Islet of Langerhans (tissue), 1 donor: ENCODE results near the gene RAPGEF5.

Source experiments
- FAIRE-seq: peaks from one replicate; lab custom pipeline; 2011; peaks lifted over from hg19 to GRCh38; lab: Jason Lieb, UNC

Gene RAPGEF5

GRCh38 chr7:22216832-22217475, 140.0 kb downstream of the RAPGEF5 start:
- no peak for FAIRE-seq

- FAIRE-seq = no peak
These were observed 140.6 kb downstream of the RAPGEF5 start for GRCh38 chr7:22216309-22216708.

GRCh38 chr7:22214000-22214399, 143.0 kb downstream of the RAPGEF5 start:
- no peak for FAIRE-seq

- no peak for FAIRE-seq
These were observed 143.9 kb downstream of the RAPGEF5 start for GRCh38 chr7:22213081-22213480.

- FAIRE-seq = no peak
These were observed 146.0 kb downstream of the RAPGEF5 start for GRCh38 chr7:22210967-22211366.

- no peak for FAIRE-seq
These were observed 146.6 kb downstream of the RAPGEF5 start for GRCh38 chr7:22210355-22210754.

- no peak for FAIRE-seq
These were observed 148.2 kb downstream of the RAPGEF5 start for GRCh38 chr7:22208799-22209198.

- FAIRE-seq = no peak
These were observed 149.2 kb downstream of the RAPGEF5 start for GRCh38 chr7:22207724-22208225.

GRCh38 chr7:22205631-22206030, 151.3 kb downstream of the RAPGEF5 start:
- FAIRE-seq = no peak

GRCh38 chr7:22204312-22204711, 152.6 kb downstream of the RAPGEF5 start:
- FAIRE-seq = no peak

GRCh38 chr7:22202141-22202540, 154.8 kb downstream of the RAPGEF5 start:
- FAIRE-seq = no peak

- FAIRE-seq = no peak
These were observed 155.6 kb downstream of the RAPGEF5 start for GRCh38 chr7:22201186-22201880.

- FAIRE-seq = no peak
These were observed 156.2 kb downstream of the RAPGEF5 start for GRCh38 chr7:22200777-22201176.

GRCh38 chr7:22200238-22200637, 156.7 kb downstream of the RAPGEF5 start:
- peak; percentile 9 for FAIRE-seq

GRCh38 chr7:22197376-22197775, 159.6 kb downstream of the RAPGEF5 start:
- no peak for FAIRE-seq

- FAIRE-seq = no peak
These were observed 160.5 kb downstream of the RAPGEF5 start for GRCh38 chr7:22196429-22196828.

GRCh38 chr7:22195397-22196172, 161.4 kb downstream of the RAPGEF5 start:
- FAIRE-seq = peak; percentile 21

- FAIRE-seq = no peak
These were observed 162.2 kb downstream of the RAPGEF5 start for GRCh38 chr7:22194658-22195273.

- no peak for FAIRE-seq
These were observed 163.4 kb downstream of the RAPGEF5 start for GRCh38 chr7:22193450-22193983.

- no peak for FAIRE-seq
These were observed 164.2 kb downstream of the RAPGEF5 start for GRCh38 chr7:22192801-22193200.

- no peak for FAIRE-seq
These were observed 166.2 kb downstream of the RAPGEF5 start for GRCh38 chr7:22190736-22191135.

GRCh38 chr7:22189741-22190140, 167.2 kb downstream of the RAPGEF5 start:
- FAIRE-seq = no peak
